SU-DHL-6 (cell line): ENCODE data around the gene SLC38A3.

Source experiments
- H2AFZ ChIP-seq: fragments of 200-600 bp; sonication (generic); 2 replicates; pipeline ENCODE4 v1.6.1; 2014; ENCODE audit warnings: low read depth, mild to moderate bottlenecking, moderate library complexity, mixed read lengths, antibody characterized with exemption, low read length; ENCODE audit not compliant: severe bottlenecking
- H3F3A ChIP-seq: fragments of 200-600 bp; shearing (Covaris generic); 2 replicates; pipeline ENCODE4 v1.6.0; 2016; ENCODE audit warnings: antibody characterized with exemption, mild to moderate bottlenecking; ENCODE audit not compliant: insufficient read depth
- H3K27ac ChIP-seq: fragments of 200-600 bp; sonication (generic); 2 replicates; pipeline ENCODE4 v1.5.1; 2016; ENCODE audit warnings: low read depth, mild to moderate bottlenecking, low read length, moderate library complexity, mixed read lengths
- H3K27me3 ChIP-seq: fragments of 200-600 bp; sonication (generic), shearing (Covaris generic); 2 replicates; pipeline ENCODE4 v1.6.0; 2014; ENCODE audit warnings: mild to moderate bottlenecking, low read length
- H3K36me3 ChIP-seq: fragments of 200-600 bp; sonication (generic); 2 replicates; pipeline ENCODE4 v1.6.1; 2014; ENCODE audit warnings: mild to moderate bottlenecking, low read length, mixed read lengths
- H3K4me2 ChIP-seq: fragments of 300-600, 200-600 bp; shearing (Covaris generic), sonication (generic); 2 replicates; pipeline ENCODE4 v1.6.0; 2014; ENCODE audit warnings: low read length, low read depth, mild to moderate bottlenecking; ENCODE audit not compliant: poor library complexity, severe bottlenecking
- H3K4me3 ChIP-seq: fragments of 200-600 bp; sonication (generic); 2 replicates; pipeline ENCODE4 v1.5.1; 2014; ENCODE audit warnings: antibody characterized with exemption, low read length, mild to moderate bottlenecking, mixed read lengths; ENCODE audit not compliant: insufficient read depth, poor library complexity, severe bottlenecking
- H3K79me2 ChIP-seq: fragments of 200-600 bp; sonication (generic); 2 replicates; pipeline ENCODE4 v1.6.1; 2014; ENCODE audit warnings: mild to moderate bottlenecking, low read length, moderate library complexity; ENCODE audit not compliant: insufficient read depth
- H3K9ac ChIP-seq: fragments of 200-600 bp; sonication (generic); 2 replicates; pipeline ENCODE4 v1.7.0; 2014; ENCODE audit warnings: mild to moderate bottlenecking, low read length
- H3K9me2 ChIP-seq: fragments of 200-600 bp; sonication (generic); replicated peaks from 2 replicates; pipeline ENCODE4 v1.6.1; 2014; ENCODE audit warnings: low read length; ENCODE audit not compliant: insufficient read depth
- H3K9me3 ChIP-seq: fragments of 200-600 bp; sonication (generic); 2 replicates; pipeline ENCODE4 v1.6.1; 2014; ENCODE audit warnings: low read length, mixed read lengths; ENCODE audit not compliant: insufficient read depth
- H4K20me1 ChIP-seq: fragments of 200-600 bp; sonication (generic); 2 replicates; pipeline ENCODE4 v1.6.1; 2014; ENCODE audit warnings: low read depth, mild to moderate bottlenecking, antibody characterized with exemption, low read length, moderate library complexity, mixed read lengths
- CTCF ChIP-seq: fragments of 200-600 bp; sonication (generic); IDR thresholded peaks from one replicate; pipeline ENCODE4 v1.5.1; 2017; ENCODE audit warnings: antibody characterized with exemption, mild to moderate bottlenecking, low read length, moderate library complexity; ENCODE audit not compliant: insufficient read depth, poor library complexity, severe bottlenecking
- EZH2phosphoT487 ChIP-seq: fragments of 200-600 bp; sonication (generic), shearing (Covaris generic); conservative IDR thresholded peaks from 2 replicates; pipeline ENCODE4 v1.6.1; 2018; ENCODE audit warnings: mild to moderate bottlenecking, antibody characterized with exemption, low read length, moderate library complexity, mixed read lengths

Gene SLC38A3

GRCh38 chr3:50262778-50263177 is 57.7 kb downstream of the SLC38A3 start:
- Histone ChIP-seq H3K27me3 (no peaks in the 10 kb centered on the region), H3K79me2 (no peaks in the 10 kb centered on the region), H3K9ac (no peak overlapping the region), H3F3A (no peaks in the 10 kb centered on the region), H3K27ac (no peak overlapping the region), H3K36me3 (no peaks in the 10 kb centered on the region), H2AFZ (no peak overlapping the region), H3K9me2 (no peaks in the 10 kb centered on the region), H3K4me2 (no peak overlapping the region), H4K20me1 (no peaks in the 10 kb centered on the region), H3K9me3 (no peaks in the 10 kb centered on the region), H3K4me3 (no peak overlapping the region)
- TF ChIP-seq EZH2phosphoT487 (no peak), CTCF (no peak)

- Histone ChIP-seq H3K27ac (no peak overlapping the region), H3K9ac (no peak overlapping the region), H2AFZ (no peak overlapping the region), H3K9me3 (no peaks in the 10 kb centered on the region), H3K9me2 (no peaks in the 10 kb centered on the region), H3K4me2 (no peak overlapping the region), H3K79me2 (no peaks in the 10 kb centered on the region), H3F3A (no peaks in the 10 kb centered on the region), H4K20me1 (no peaks in the 10 kb centered on the region), H3K27me3 (no peaks in the 10 kb centered on the region), H3K36me3 (no peaks in the 10 kb centered on the region), H3K4me3 (no peak overlapping the region)
- TF ChIP-seq EZH2phosphoT487 = no peak
- TF ChIP-seq CTCF = no peak
These were observed 58.7 kb downstream of the SLC38A3 start for GRCh38 chr3:50263478-50264382.

GRCh38 chr3:50264383-50264963 is 59.4 kb downstream of the SLC38A3 start:
- H3K4me3 ChIP-seq = no peak overlapping the region
- H3F3A ChIP-seq = no peaks in the 10 kb centered on the region

More at GRCh38 chr3:50264383-50264963, 59.4 kb downstream of the SLC38A3 start:
- Histone ChIP-seq H3K9me2 (no peaks in the 10 kb centered on the region), H3K27me3 (no peaks in the 10 kb centered on the region), H3K9ac (no peak overlapping the region), H3K27ac (no peak overlapping the region), H3K4me2 (no peak overlapping the region), H3K9me3 (no peaks in the 10 kb centered on the region), H4K20me1 (no peaks in the 10 kb centered on the region), H2AFZ (no peak overlapping the region), H3K79me2 (no peaks in the 10 kb centered on the region), H3K36me3 (no peaks in the 10 kb centered on the region)
- TF ChIP-seq EZH2phosphoT487 = no peak
